K562 (cell line): ENCODE results near the gene RBKS. TPM values are rescaled to one million over a fixed set of nuclear protein-coding genes. Genes with fewer than 3 reads are reported as not detected.

Source experiments
- ARID1B ChIP-seq: fragments of 450-650 bp; IDR thresholded peaks from 2 replicates; pipeline ENCODE4 v1.6.1; 2016; ENCODE audit warnings: antibody characterized with exemption, mild to moderate bottlenecking, inconsistent platforms
- CBX3 ChIP-seq, 2 experiments: IDR thresholded peaks; 1 replicate in 1 of 2; 2 replicates in 1 of 2; pipeline ENCODE4 v1.6.1; 2012; ENCODE audit warnings: inconsistent platforms in 2 of 2, low read length in 2 of 2, borderline replicate concordance in 1 of 2, control low read depth in 1 of 2
- CXXC5 ChIP-seq: fragments of 250-450 bp; sonication (Bioruptor Pico); IDR thresholded peaks from 2 replicates; pipeline ENCODE4 v1.8.0; 2022; ENCODE audit warnings: inconsistent platforms, mild to moderate bottlenecking, moderate library complexity
- FUS ChIP-seq: fragments of 200-400 bp; formaldehyde crosslinking; optimal IDR thresholded peaks from 2 replicates; pipeline ENCODE3; 2017; ENCODE audit warnings: low read depth, low read length
- GATA2 ChIP-seq: sonication (generic); formaldehyde crosslinking; IDR thresholded peaks from 2 replicates; pipeline ENCODE4 v1.4.0; 2020; ENCODE audit warnings: mild to moderate bottlenecking, missing genetic modification reagents
- KAT2B ChIP-seq: IDR thresholded peaks from one replicate; pipeline ENCODE4 v1.6.1; 2012; ENCODE audit warnings: low read depth, mild to moderate bottlenecking, control low read depth, inconsistent platforms, low read length, moderate library complexity
- MCM3 ChIP-seq: fragments of 450-650 bp; IDR thresholded peaks from 2 replicates; pipeline ENCODE4 v1.6.1; 2016
- MEIS2 ChIP-seq: fragments of 450-650 bp; IDR thresholded peaks from 2 replicates; pipeline ENCODE4 v1.6.1; 2014; ENCODE audit warnings: mild to moderate bottlenecking; ENCODE audit not compliant: partially characterized antibody
- MIER1 ChIP-seq: fragments of 450-650 bp; IDR thresholded peaks from 2 replicates; pipeline ENCODE4 v1.6.1; 2016; ENCODE audit warnings: antibody characterized with exemption, mild to moderate bottlenecking, low read depth
- POLR3A ChIP-seq: IDR thresholded peaks from 2 replicates; pipeline ENCODE4 v1.6.1; 2011; ENCODE audit warnings: borderline replicate concordance, mild to moderate bottlenecking, moderate library complexity; ENCODE audit not compliant: insufficient read length, insufficient read depth; ENCODE audit errors: extremely low read depth
- RB1 ChIP-seq: fragments of 450-650 bp; IDR thresholded peaks from 2 replicates; pipeline ENCODE4 v1.6.1; 2017; ENCODE audit warnings: low read depth, mild to moderate bottlenecking
- SIN3A ChIP-seq, 2 experiments: fragments of 150-350 bp in 1 of 2; IDR thresholded peaks; 2 replicates each; pipeline ENCODE4 v1.6.1; 2011 to 2016; ENCODE audit warnings: borderline replicate concordance in 2 of 2, low read depth in 2 of 2, low read length in 2 of 2, mild to moderate bottlenecking in 2 of 2, moderate library complexity in 2 of 2; ENCODE audit not compliant: control insufficient read depth in 1 of 2
- TARDBP ChIP-seq: fragments of 450-650 bp; IDR thresholded peaks from 2 replicates; pipeline ENCODE4 v1.6.1; 2016
- ZNF780A ChIP-seq: fragments of 250-450 bp; sonication (Bioruptor Pico); IDR thresholded peaks from 2 replicates; pipeline ENCODE4 v1.5.0; 2021; ENCODE audit warnings: mild to moderate bottlenecking
- ZSCAN29 ChIP-seq: fragments of 450-650 bp; IDR thresholded peaks from 2 replicates; pipeline ENCODE4 v1.6.1; 2017
- polyA plus RNA-seq, 8 experiments: library from polyadenylated mRNA; depleted of rRNA in 4 of 8; stranded (reverse) in 5 of 8; unstranded in 3 of 8; fragments of >200 nt; fragmentation: Nextera tagmentation in 2 of 8; fragmentation: Illumina TruSeq in 1 of 8; extraction: Ambion mirVana in 2 of 8; extraction: Trizol in 1 of 8; gene quantifications; 2 replicates each; pipeline versions ENCODE4 v1.2.1 to v1.2.3, GENCODE V29; 2011 to 2014; ENCODE audit warnings: inconsistent platforms in 1 of 8, missing spikeins in 1 of 8
- total RNA-seq, 7 experiments: library from RNA; depleted of rRNA in 6 of 7; stranded (reverse); fragments of >200 nt in 6 of 7; fragmentation: Illumina TruSeq in 2 of 7; extraction: Trizol in 2 of 7; gene quantifications; 2 replicates each; pipeline versions ENCODE4 v1.2.1 to v1.2.3, GENCODE V29; 2011 to 2021; ENCODE audit warnings: low replicate concordance in 1 of 7
- TF ChIP-seq, protein P1 (sequence below): sonication (generic); formaldehyde crosslinking; IDR thresholded peaks from 2 replicates; pipeline ENCODE4 v1.8.0; 2022; ENCODE audit warnings: mild to moderate bottlenecking, missing genetic modification reagents
- TF ChIP-seq, protein P2 (sequence below): fragments of 200-400 bp; formaldehyde crosslinking; IDR thresholded peaks from 2 replicates; pipeline ENCODE4 v1.6.1; 2017; ENCODE audit warnings: mild to moderate bottlenecking, low read depth, low read length, moderate library complexity
- TF ChIP-seq, protein P3 (sequence below): fragments of 450-650 bp; formaldehyde crosslinking; IDR thresholded peaks from 2 replicates; pipeline ENCODE4 v1.4.0; 2020; ENCODE audit warnings: mild to moderate bottlenecking
- TF ChIP-seq, protein P4 (sequence below), 2 experiments: fragments of 150-350 bp in 1 of 2; IDR thresholded peaks; 2 replicates each; pipeline ENCODE4 v1.6.1; 2012 to 2016; ENCODE audit warnings: low read depth in 2 of 2, low read length in 2 of 2, mild to moderate bottlenecking in 1 of 2, moderate library complexity in 1 of 2

RBKS gene
- total and polyA plus RNA-seq, 9 of the 15 experiments (the other 6 are each of a cell fraction or from before 2014, with no cell fraction given) = 0.06 to 0.39 (median 0.19) TPM

DNA sequence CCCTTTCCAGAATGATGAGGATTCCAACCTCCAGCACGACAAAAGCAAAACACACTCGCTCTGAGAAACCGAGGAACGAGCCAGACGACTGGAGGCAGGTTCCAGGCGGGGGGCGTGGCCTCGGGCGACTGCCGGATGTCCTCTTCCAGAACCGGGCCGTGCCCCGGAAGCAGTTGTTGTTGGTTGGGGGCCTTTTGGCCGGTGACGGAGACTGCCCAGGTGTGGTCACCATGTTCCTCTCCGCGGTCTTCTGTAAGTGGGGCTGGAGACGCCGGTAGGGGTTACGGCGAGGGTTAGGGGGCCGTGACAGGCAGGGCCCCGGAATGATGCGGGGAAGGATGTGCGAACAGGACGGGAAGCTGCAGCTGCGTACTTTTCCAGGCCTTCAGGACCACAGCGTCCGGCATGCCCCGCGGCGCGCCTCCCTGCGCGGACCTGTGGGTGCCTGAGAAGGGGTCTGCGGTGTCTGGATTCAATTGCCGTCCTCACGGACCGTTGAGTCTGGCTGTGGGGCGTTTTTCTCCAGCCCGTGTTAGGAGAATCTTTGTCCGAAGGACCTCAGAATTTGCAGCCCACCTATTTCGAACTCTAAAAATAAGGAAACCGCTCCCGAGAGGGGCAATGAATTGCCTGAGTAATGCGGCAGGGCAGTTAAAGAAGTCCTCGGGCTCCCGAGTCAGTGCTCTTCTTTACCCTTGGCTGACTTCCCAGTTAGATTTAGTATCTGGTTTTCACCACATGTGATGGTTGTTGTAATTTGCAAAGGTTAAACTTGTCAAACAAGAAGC lies 118.4 kb downstream of the RBKS start, which contains the start of gene MRPL33 (continued):
- TF ChIP-seq SIN3A (IDR thresholded peaks at IDR 0.05; ENCODE audit: borderline replicate concordance in 2 of 2, control insufficient read depth in 1 of 2, low read depth in 2 of 2, low read length in 2 of 2) = peak; percentile 49 to 64; a peak in 2 of 4 replicates
- TF ChIP-seq POLR3A = no peak
- peak; percentile 69; the same call in 1 of the 2 replicates for TF ChIP-seq TARDBP
- TF ChIP-seq, protein P1, sequence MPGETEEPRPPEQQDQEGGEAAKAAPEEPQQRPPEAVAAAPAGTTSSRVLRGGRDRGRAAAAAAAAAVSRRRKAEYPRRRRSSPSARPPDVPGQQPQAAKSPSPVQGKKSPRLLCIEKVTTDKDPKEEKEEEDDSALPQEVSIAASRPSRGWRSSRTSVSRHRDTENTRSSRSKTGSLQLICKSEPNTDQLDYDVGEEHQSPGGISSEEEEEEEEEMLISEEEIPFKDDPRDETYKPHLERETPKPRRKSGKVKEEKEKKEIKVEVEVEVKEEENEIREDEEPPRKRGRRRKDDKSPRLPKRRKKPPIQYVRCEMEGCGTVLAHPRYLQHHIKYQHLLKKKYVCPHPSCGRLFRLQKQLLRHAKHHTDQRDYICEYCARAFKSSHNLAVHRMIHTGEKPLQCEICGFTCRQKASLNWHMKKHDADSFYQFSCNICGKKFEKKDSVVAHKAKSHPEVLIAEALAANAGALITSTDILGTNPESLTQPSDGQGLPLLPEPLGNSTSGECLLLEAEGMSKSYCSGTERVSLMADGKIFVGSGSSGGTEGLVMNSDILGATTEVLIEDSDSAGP (CRISPR knock-in tag) = no peak
- TF ChIP-seq, protein P2, sequence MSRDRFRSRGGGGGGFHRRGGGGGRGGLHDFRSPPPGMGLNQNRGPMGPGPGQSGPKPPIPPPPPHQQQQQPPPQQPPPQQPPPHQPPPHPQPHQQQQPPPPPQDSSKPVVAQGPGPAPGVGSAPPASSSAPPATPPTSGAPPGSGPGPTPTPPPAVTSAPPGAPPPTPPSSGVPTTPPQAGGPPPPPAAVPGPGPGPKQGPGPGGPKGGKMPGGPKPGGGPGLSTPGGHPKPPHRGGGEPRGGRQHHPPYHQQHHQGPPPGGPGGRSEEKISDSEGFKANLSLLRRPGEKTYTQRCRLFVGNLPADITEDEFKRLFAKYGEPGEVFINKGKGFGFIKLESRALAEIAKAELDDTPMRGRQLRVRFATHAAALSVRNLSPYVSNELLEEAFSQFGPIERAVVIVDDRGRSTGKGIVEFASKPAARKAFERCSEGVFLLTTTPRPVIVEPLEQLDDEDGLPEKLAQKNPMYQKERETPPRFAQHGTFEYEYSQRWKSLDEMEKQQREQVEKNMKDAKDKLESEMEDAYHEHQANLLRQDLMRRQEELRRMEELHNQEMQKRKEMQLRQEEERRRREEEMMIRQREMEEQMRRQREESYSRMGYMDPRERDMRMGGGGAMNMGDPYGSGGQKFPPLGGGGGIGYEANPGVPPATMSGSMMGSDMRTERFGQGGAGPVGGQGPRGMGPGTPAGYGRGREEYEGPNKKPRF = no peak
- no peak for TF ChIP-seq KAT2B
- TF ChIP-seq MCM3 = no peak
- TF ChIP-seq ARID1B = 0 out of 2 replicates have a peak, but pooled peaks have one; percentile 4
- no peak for TF ChIP-seq GATA2 (CRISPR knock-in tag)
- peak; percentile 85 for TF ChIP-seq CXXC5 (CRISPR knock-in tag)
- TF ChIP-seq FUS = no peak
- no peak for TF ChIP-seq ZSCAN29
- TF ChIP-seq MEIS2 = no peak
- TF ChIP-seq MIER1 = no peak
- no peak for TF ChIP-seq ZNF780A (CRISPR knock-in tag)
- TF ChIP-seq RB1 = no peak
- TF ChIP-seq, protein P3, sequence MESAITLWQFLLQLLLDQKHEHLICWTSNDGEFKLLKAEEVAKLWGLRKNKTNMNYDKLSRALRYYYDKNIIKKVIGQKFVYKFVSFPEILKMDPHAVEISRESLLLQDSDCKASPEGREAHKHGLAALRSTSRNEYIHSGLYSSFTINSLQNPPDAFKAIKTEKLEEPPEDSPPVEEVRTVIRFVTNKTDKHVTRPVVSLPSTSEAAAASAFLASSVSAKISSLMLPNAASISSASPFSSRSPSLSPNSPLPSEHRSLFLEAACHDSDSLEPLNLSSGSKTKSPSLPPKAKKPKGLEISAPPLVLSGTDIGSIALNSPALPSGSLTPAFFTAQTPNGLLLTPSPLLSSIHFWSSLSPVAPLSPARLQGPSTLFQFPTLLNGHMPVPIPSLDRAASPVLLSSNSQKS (CRISPR knock-in tag) = no peak
- TF ChIP-seq CBX3 (IDR thresholded peaks at IDR 0.05; ENCODE audit: borderline replicate concordance in 1 of 2, low read length in 2 of 2) = no peak
- TF ChIP-seq, protein P4, sequence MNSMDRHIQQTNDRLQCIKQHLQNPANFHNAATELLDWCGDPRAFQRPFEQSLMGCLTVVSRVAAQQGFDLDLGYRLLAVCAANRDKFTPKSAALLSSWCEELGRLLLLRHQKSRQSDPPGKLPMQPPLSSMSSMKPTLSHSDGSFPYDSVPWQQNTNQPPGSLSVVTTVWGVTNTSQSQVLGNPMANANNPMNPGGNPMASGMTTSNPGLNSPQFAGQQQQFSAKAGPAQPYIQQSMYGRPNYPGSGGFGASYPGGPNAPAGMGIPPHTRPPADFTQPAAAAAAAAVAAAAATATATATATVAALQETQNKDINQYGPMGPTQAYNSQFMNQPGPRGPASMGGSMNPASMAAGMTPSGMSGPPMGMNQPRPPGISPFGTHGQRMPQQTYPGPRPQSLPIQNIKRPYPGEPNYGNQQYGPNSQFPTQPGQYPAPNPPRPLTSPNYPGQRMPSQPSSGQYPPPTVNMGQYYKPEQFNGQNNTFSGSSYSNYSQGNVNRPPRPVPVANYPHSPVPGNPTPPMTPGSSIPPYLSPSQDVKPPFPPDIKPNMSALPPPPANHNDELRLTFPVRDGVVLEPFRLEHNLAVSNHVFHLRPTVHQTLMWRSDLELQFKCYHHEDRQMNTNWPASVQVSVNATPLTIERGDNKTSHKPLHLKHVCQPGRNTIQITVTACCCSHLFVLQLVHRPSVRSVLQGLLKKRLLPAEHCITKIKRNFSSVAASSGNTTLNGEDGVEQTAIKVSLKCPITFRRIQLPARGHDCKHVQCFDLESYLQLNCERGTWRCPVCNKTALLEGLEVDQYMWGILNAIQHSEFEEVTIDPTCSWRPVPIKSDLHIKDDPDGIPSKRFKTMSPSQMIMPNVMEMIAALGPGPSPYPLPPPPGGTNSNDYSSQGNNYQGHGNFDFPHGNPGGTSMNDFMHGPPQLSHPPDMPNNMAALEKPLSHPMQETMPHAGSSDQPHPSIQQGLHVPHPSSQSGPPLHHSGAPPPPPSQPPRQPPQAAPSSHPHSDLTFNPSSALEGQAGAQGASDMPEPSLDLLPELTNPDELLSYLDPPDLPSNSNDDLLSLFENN (IDR thresholded peaks at IDR 0.05; ENCODE audit: low read depth in 2 of 2, low read length in 2 of 2) = no peak
